C4-2B (cell line): ENCODE results near the gene TCF4.

Experiments
- ZFX ChIP-seq: fragments of 450-650 bp; IDR thresholded peaks from 2 replicates; pipeline ENCODE4 v1.6.1; 2017
- TF ChIP-seq, protein P1 (sequence below): fragments of 450-650 bp; conservative IDR thresholded peaks from 2 replicates; pipeline ENCODE4 v1.5.1; 2017; ENCODE audit warnings: mild to moderate bottlenecking

DNA sequence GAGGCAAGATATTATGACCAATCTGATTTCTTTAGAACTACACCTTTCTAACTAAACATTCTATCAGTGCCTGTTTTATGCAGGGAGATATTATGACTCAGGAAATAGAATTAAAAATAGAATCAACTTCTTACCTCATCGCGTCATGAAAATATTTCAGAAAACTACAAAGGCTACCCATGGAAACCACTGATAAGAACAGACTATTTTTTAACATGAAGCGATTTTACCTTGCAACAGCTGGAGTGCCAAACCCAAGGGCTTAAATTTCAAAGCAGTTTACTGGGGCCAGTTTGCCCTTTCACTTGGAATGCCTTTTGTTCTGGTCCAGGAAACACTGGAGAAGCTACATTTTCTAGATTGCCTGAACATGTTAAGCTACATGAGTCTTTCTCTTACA, 323.9 kb downstream of the TCF4 start:
- TF ChIP-seq, protein P1, sequence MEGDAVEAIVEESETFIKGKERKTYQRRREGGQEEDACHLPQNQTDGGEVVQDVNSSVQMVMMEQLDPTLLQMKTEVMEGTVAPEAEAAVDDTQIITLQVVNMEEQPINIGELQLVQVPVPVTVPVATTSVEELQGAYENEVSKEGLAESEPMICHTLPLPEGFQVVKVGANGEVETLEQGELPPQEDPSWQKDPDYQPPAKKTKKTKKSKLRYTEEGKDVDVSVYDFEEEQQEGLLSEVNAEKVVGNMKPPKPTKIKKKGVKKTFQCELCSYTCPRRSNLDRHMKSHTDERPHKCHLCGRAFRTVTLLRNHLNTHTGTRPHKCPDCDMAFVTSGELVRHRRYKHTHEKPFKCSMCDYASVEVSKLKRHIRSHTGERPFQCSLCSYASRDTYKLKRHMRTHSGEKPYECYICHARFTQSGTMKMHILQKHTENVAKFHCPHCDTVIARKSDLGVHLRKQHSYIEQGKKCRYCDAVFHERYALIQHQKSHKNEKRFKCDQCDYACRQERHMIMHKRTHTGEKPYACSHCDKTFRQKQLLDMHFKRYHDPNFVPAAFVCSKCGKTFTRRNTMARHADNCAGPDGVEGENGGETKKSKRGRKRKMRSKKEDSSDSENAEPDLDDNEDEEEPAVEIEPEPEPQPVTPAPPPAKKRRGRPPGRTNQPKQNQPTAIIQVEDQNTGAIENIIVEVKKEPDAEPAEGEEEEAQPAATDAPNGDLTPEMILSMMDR = no peak
- no peak for TF ChIP-seq ZFX
